NCI-H146 treated with DMSO at 0.1 percent for 48 hours (cell line): Measurements from ENCODE around the gene MBD5.

Experiments
- DNase-seq: peaks from one replicate; lab custom pipeline; 2025; ENCODE audit not compliant: unreplicated experiment; lab: John Stamatoyannopoulos, UW

The MBD5 gene

GRCh38 chr2:148108385-148108784 is 87.5 kb downstream of the MBD5 start:
- DNase-seq, result no peak

DNA sequence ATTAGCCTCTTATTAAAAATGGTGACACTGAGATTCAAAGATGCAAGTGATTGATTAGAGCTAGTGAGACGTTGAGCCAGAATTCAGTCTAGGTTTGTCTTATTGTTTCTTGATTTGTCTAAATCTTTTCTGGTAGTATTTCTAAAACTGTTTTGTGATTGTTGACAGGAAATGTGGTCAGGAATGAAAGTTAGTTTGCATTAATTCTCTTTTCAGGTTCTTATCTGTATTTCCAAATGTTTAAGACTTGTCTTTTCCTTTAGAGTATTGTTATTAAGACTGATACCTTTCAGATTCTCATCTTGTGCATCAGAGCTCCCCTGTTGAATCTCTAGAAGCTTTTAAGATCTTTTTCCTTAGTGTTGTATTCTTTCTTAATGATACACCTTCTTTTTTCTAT is 89.3 kb downstream of the MBD5 start:
- DNase-seq, result no peak

GRCh38 chr2:148122788-148123187 is 101.9 kb downstream of the MBD5 start:
- DNase-seq, result no peak

DNA sequence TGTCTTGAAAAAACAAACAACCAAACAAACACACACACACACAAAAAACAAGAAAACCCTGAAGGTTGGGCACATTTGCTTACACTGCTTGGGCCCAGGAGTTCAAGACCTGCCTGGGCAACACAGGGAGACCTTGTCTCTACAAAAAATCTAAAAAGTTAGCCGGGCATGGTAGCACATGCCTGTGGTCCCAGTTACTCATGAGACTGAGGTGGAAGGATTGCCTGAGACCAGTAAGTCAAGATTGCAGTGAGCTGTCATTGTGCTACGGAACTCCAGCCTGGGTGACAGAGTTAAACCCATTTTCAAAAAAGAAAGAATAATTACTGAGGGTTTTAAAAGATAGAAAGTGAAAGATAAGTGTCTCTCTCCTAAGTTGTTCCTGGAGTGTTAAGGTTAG is 103.4 kb downstream of the MBD5 start:
- DNase-seq, result no peak

- no peak for DNase-seq
Observed at GRCh38 chr2:148130581-148130980, 109.7 kb downstream of the MBD5 start.

GRCh38 chr2:148132412-148132811 is 111.5 kb downstream of the MBD5 start:
- no peak for DNase-seq

DNA sequence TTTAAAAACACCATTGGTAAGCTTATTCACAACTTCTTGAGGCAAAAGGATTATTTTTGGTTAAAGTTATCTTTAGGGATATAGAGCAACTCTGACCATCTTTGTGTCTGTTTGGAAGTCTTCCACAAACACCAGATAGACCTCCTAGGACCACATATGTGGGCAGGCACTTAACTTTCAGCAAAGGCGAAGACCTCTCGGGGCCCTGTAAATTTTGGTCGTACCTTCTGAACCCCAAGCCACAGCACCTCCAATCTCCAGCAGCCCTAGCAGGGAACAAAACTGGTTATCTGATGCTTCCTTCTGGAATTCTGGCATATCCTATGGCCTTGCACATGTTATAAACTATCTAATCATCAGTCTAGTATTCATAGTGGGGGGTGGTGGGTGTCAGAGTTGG is 114.8 kb downstream of the MBD5 start:
- no peak for DNase-seq

GRCh38 chr2:148136441-148136840 is 115.5 kb downstream of the MBD5 start:
- no peak for DNase-seq

DNA sequence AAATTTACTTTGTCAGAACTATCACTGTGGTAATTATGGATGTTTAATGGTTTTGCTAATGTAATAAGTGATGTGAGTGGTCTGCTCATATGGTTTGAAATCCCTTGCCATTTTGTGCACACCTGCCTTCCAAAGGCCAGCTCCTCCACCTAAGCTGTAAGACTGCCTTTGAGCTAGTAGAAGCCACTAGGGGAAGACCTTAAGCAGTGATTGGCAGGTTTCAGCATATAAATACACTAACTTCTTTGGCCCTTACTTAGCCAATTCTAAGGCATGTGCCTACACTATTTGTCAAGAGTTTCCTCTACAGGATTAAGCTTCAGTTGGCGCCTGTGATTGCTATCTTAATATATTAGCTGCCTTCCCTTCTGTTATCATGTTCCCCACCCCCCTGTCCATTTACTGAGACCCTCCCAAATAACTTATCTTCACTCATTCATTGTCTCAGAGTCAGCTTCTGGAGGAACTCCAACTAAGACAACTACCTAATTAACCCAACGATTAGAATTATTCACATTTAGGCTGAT is 141.1 kb downstream of the MBD5 start:
- no peak for DNase-seq

- DNase-seq, result no peak
Observed at GRCh38 chr2:148162871-148163270, 142.0 kb downstream of the MBD5 start.

DNA sequence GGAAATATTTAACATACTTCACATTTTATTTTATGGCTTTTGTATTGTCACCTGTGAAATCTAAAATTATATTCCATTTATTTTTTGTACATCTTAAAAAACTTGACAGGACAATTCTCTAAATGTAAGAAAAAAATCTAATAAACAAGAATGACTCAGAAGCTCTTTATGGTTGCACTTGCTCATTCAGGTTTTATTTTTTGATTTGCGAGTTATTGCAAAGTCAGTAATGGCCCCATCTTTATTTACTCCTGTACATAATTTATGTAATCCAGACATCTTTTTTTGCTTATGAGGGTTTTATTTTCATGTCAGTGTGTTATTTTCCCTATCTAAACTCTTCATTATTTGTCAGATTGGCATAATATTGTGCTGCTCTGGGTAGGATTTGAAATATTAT is 145.1 kb downstream of the MBD5 start:
- no peak for DNase-seq

- DNase-seq, result no peak
Observed at GRCh38 chr2:148167241-148167766, 146.4 kb downstream of the MBD5 start.

- DNase-seq, result no peak
Observed at GRCh38 chr2:148167855-148168254, 147.0 kb downstream of the MBD5 start.

DNA sequence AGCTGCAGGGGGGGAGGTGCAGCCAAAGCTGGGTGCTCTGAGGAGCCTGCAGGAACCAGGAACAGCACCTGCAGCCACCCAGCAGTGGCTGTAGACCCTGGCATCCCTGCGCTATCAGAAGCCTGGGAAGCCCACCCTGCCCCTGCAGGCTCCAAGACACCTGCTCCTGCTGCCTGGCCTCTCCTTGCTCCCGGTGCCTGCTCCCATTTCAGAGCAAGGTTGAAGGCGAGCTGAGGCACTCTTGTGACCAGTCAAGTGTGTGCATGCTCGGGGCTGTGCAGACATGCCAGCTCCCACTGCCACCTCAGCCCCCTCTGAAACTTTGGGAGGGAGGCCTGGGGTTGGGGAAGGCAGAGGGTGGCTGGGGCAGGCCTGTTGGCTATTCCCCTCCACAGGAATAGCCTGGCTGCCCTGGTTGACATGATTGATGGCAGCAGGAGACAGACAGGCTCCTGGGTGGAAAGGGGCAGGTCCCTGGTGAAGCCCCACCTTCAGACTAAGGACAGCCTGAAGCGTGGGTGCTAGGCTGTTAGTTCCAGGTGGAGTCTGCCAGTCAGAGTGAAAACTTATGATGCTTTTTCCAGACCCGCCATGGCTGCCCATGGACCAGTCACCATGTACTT is 151.4 kb downstream of the MBD5 start:
- DNase-seq, result no peak

DNA sequence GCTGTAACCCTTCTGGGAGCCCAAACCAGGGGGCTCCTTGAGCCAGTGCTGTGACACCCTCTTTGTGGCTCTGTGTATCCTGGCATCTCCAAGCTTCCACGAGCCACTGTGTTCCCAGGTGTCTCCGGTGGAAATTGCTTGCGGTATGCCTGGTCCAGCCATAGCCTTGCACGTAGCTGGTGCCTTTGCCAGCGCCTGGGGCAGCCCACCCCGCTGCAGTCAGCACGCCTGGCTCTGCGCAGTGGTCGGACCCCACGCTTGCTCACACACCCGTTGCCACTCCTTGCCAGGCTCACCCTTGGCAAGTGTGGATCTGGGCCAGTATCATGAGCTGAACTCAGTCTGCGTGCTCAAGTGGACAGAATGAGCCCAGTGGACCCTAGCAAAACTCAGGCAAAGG is 152.3 kb downstream of the MBD5 start:
- no peak for DNase-seq

DNA sequence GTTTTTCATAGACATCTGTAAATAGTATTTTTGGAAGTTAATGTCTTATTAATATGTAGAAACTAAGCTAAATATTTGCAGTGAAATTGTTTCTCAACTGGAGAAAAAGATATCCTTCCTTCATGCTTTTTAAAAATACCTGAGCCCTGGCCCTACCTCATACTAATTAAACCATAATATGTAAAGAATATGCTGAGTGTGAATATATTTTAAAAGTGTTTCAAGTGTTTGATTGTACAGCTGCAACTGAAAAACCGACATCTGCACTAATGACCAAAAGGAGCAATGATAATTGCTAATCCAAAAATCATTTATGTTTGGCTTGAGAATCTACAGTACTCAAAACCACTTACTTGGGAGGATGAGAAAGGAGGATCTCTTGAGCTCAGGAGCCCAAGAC is 156.7 kb downstream of the MBD5 start:
- no peak for DNase-seq

- DNase-seq, result no peak
Observed at GRCh38 chr2:148179724-148180123, 158.8 kb downstream of the MBD5 start.

GRCh38 chr2:148184976-148185375 is 164.1 kb downstream of the MBD5 start:
- DNase-seq, result no peak

DNA sequence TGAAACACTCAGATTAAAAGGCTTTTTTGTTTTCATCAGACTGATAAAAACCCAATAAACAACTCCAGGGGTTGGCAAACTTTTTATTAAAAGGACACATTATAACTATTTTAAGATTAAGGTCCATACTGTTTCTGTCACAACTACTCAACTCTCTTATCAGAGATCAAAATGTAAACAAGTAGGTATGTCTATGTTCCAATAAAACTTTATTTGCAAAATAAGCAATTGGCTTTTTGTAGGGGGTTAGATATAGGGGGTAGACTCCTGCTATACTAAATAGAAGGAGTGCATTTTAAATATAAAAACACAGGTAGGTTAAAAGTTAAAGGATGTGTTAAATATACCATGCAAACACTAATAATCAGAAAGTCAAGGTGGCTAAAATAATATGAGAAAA is 174.0 kb downstream of the MBD5 start:
- no peak for DNase-seq

- no peak for DNase-seq
Observed at GRCh38 chr2:148201075-148202004, 180.4 kb downstream of the MBD5 start.

DNA sequence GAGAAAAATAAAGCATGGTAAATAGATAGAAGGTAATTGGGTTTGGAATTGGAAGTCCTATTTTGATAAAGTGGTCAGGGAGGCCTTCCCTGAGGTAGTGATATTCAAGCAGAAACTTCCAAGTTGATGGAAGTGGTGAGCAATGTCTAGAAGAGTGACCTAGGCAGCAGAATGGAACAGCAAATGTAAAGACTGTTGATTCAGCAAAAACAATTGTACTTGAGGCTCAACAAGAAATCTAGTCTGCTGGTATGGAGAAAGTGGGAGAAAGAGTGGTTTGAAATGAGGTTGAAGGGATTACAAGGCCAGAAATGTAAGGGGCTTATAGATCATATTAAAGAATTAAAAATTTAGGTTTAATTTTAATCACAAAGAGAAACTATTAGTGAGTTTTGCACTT is 181.3 kb downstream of the MBD5 start:
- DNase-seq, result no peak

GRCh38 chr2:148207111-148207510 is 186.2 kb downstream of the MBD5 start:
- DNase-seq, result no peak
